GM12801 (cell line): ENCODE results near the gene ZNF8.

ENCODE experiments used
- TF ChIP-seq, protein P1 (sequence below): IDR thresholded peaks from one replicate; pipeline ENCODE4 v1.5.1; 2011; ENCODE audit warnings: control low read depth; ENCODE audit not compliant: insufficient read length; ENCODE audit errors: extremely low read depth

ZNF8 gene

DNA sequence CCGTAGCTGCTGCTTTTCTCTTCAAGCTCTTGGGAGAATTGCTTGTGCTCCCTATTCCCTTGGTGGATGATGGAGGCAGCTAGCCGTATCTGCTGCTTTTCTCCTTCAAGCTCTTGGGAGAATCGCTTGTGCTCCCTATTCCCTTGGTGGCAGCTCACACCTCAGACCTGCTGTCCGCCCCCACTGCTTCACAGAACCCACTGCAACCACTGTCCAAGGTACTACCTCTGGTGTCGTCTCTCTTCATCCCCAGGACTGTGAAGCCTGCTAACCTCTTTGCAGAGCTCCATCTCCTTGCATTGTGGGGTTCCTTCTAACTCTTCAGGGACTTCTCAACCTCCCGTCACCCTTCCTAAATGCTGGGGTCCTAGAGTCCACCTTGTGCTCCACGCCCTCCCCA is 21.9 kb downstream of the ZNF8 start:
- TF ChIP-seq, protein P1, sequence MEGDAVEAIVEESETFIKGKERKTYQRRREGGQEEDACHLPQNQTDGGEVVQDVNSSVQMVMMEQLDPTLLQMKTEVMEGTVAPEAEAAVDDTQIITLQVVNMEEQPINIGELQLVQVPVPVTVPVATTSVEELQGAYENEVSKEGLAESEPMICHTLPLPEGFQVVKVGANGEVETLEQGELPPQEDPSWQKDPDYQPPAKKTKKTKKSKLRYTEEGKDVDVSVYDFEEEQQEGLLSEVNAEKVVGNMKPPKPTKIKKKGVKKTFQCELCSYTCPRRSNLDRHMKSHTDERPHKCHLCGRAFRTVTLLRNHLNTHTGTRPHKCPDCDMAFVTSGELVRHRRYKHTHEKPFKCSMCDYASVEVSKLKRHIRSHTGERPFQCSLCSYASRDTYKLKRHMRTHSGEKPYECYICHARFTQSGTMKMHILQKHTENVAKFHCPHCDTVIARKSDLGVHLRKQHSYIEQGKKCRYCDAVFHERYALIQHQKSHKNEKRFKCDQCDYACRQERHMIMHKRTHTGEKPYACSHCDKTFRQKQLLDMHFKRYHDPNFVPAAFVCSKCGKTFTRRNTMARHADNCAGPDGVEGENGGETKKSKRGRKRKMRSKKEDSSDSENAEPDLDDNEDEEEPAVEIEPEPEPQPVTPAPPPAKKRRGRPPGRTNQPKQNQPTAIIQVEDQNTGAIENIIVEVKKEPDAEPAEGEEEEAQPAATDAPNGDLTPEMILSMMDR: no peak

DNA sequence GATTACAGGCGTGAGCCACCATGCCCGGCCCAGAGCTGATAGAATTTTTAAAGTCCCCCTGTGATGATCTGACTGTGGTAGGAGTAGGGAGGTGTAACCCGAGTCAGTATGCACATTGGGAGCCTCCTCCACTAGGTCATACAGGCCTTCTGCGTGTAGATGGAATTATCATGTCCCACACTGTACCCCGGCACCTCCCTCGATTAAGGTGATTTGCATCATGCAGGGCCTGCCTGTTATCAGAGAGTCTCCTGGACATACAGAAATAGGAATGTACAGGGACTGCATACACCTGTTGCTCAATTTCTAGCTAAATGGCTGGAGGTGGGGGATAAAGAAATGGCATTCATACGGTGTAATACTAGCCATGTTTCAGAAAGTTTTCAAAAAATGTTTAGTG is 25.5 kb downstream of the ZNF8 start:
- TF ChIP-seq, protein P1: no peak

DNA sequence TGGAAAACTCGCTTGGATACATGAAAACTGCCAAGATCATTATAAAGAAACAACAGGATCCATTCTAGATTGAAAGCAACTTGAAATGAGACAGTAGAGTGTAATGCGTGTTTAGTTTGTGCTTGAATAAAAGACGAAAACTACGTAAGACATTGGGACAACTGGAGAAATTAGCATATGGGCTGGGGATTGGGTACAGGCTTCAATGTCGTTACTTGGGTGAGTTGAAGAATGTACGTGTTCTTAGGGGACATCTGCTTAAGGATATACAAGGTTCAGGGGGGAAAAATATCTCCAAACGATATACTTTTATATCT is 26.0 kb downstream of the ZNF8 start:
- TF ChIP-seq, protein P1: no peak

DNA sequence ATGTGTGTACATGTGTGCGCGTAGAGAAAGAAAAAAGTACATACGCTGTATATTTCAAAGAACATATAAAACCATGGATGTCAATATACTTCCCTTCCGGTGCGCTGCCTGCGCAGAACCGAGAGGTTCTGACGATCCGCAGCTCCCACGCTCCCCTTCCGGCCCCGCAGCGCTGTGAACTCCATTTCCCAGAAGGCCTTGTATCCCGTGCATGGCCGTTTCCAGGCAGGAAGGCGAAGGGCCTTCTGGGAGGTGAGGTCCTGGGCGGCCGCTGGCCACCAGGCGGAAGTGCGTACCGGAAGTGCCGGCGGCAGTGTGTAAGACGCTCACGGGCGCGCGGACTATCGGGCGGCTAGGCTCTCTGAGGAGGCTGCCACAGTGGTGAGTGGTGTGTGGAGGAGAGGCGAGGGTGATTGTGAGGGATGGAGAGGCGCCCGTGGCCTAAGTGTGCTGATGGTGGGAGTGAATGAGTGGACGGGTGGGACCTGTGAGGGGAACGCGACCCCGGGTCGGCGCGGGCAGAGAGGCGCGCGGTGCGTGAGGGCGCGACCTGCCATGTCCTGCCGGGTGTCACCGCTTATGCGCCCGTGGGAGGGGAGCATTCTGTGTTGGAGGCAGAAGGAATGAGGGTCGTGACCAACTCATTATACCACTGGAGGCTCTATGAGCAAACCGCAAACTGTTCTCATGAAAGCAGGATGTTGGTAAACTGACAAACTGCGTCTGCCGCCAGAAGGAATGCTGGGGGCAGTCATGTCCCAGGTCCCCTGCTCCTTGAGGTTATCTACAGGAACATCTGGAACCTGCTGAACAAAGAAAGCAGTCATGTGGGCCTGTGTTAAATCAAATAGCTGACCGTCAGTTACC is 26.5 kb downstream of the ZNF8 start, which contains the start of gene ERVK3-1:
Gene ERVK3-1, plus strand, starts transcription at position 313 of the 867 bp plus-strand sequence. CDS start 6,792 bp downstream, outside the sequence.
- TF ChIP-seq, protein P1: no peak

DNA sequence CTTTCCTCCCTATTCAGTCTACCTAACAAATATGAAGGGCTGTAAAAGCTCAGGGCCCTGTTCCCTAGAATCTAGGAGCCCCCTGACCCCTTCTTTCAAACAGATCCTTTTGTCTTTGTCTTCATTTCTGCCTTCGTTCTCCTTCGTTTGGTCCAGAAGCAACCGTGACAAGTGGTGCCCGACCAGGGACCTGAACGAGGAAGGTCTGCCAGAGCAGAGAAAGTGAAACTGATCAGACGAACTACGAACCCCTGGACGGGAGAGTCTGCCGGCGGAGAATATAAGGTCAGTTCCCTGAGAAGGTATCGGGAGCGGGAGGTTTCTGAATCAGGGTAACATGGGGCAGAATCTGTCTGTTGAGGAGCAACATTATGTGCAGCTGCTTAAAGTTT is 27.2 kb downstream of the ZNF8 start:
- TF ChIP-seq, protein P1: no peak

DNA sequence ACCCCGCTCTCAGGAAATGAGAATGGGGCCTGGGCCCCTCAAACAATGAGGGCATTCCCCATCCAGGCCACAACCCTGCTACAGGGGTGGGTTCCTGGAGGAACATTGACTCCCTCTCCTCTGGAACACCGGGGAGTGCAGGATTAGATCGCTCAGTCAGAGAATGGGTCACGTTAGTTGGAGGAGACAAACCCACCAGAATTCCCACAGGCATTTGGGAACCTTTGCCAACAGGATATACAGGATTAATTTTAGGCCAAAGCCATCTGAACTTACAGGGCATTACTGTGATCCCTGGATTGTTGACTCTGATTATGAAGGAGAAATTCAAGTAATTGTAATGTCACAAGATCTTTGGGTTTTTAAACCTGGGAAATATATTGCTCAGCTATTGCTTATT is 29.0 kb downstream of the ZNF8 start:
- TF ChIP-seq, protein P1: no peak

DNA sequence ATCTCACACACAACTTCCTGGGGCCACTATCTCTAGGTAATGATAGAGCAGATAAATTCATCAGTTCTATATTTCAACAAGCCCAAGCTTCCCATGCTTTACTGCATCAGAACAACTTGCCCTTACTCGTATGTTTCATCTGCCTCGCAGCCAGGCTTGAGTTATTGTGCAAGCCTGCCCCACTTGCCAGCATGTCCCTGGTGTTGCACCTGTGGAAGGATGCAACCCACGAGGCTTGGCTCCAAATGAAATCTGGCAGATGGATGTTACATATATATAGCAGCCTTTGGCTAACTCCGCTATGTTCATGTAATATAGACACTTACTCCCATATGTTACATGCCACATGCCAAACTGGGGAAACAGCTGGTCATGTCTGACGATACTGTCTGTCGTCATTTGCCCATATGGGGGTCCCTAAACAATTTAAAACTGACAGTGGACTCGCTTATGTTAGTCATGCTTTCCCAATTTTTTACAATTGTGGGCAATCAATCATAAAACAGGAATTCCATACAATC is 32.6 kb downstream of the ZNF8 start:
- TF ChIP-seq, protein P1: no peak
